HepG2 (cell line): ENCODE measurements around the gene PRKN. TPM values are rescaled to one million over a fixed set of nuclear protein-coding genes. Genes with fewer than 3 reads are reported as not detected.

Source experiments
- ATAC-seq: fragments of 200-7000 bp; cut with Tn5 transposase; 3 replicates; pipeline ENCODE4 v1.9.1; 2020; ENCODE audit warnings: mild to moderate bottlenecking, moderate library complexity
- BruUV-seq: library from RNA; stranded (reverse); fragments of 400-500 nt; replicated peaks from 2 replicates; lab custom pipeline; 2021; lab: Mats Ljungman, UMichigan
- CTCF ChIA-PET: fragments of 300-600 bp; formaldehyde crosslinking; extraction: SDS; loops from one replicate; lab custom pipeline; 2021; ENCODE audit warnings: low total read pairs, inconsistent platforms, low intra/inter-chr PET ratio; lab: Yijun Ruan, JAX
- POLR2A ChIA-PET: fragments of 350-600 bp; sonication (Branson Sonifier 250); formaldehyde crosslinking; loops from one replicate; lab custom pipeline; 2020; ENCODE audit warnings: antibody characterized with exemption, inconsistent platforms; lab: Yijun Ruan, JAX
- DNase-seq: peaks from one replicate; pipeline ENCODE4 v3.0.0-alpha.2; 2015; ENCODE audit warnings: low spot score
- FAIRE-seq: peaks from 3 replicates; lab custom pipeline; 2011; peaks lifted over from hg19 to GRCh38; lab: Jason Lieb, UNC
- H2AFZ ChIP-seq: one replicate; pipeline ENCODE4 v1.6.1; 2011; ENCODE audit warnings: low read length, inconsistent platforms
- H3K27ac ChIP-seq: fragments of 300-600 bp; 3 replicates; pipeline ENCODE4 v1.8.0; 2011; ENCODE audit warnings: mixed run types, mild to moderate bottlenecking, mixed read lengths, low read length, inconsistent platforms; ENCODE audit not compliant: insufficient read depth; ENCODE audit errors: extremely low read length
- H3K27me3 ChIP-seq, 2 experiments: fragments of 200-600 bp in 1 of 2; 2 replicates in 1 of 2; 3 replicates in 1 of 2; pipeline versions ENCODE4 v1.6.0 to v1.8.0; 2011; ENCODE audit warnings: low read length in 2 of 2, mild to moderate bottlenecking in 2 of 2, moderate library complexity in 2 of 2, inconsistent platforms in 1 of 2; ENCODE audit not compliant: insufficient read depth in 2 of 2, control insufficient read depth in 1 of 2
- H3K36me3 ChIP-seq, 2 experiments: fragments of 200-600 bp in 1 of 2; replicated peaks in 1 of 2; 2 replicates in 1 of 2; 3 replicates in 1 of 2; pipeline versions ENCODE4 v1.5.1 to v1.8.0; 2011; ENCODE audit warnings: low read length in 2 of 2, inconsistent platforms in 1 of 2; ENCODE audit not compliant: insufficient read depth in 2 of 2, control insufficient read depth in 1 of 2
- H3K4me1 ChIP-seq: 2 replicates; pipeline ENCODE4 v1.5.1; 2012; ENCODE audit warnings: low read length, inconsistent platforms; ENCODE audit not compliant: insufficient read depth
- H3K4me2 ChIP-seq: 2 replicates; pipeline ENCODE4 v1.6.0; 2011; ENCODE audit warnings: low read depth, low read length, inconsistent platforms
- H3K4me3 ChIP-seq, 3 experiments: fragments of 200-600 bp in 1 of 3; sonication (generic), shearing (Covaris generic) in 1 of 3; replicated peaks in 1 of 3; 2 replicates each; pipeline ENCODE4 v1.5.1; 2011 to 2016; ENCODE audit warnings: low read length in 3 of 3, inconsistent platforms in 2 of 3, low read depth in 2 of 3, mild to moderate bottlenecking in 2 of 3, control low read depth in 1 of 3, mixed read lengths in 1 of 3; ENCODE audit not compliant: insufficient read depth in 1 of 3
- H3K79me2 ChIP-seq: one replicate; pipeline ENCODE4 v1.6.1; 2011; ENCODE audit warnings: low read length, inconsistent platforms; ENCODE audit not compliant: insufficient read depth
- H3K9ac ChIP-seq: 2 replicates; pipeline ENCODE4 v1.6.0; 2011; ENCODE audit warnings: mild to moderate bottlenecking, low read depth, low read length, inconsistent platforms; ENCODE audit not compliant: insufficient read depth
- H3K9me3 ChIP-seq: 2 replicates; pipeline ENCODE4 v1.5.1; 2012; ENCODE audit warnings: mild to moderate bottlenecking, low read length
- H4K20me1 ChIP-seq: 2 replicates; pipeline ENCODE4 v1.6.0; 2011; ENCODE audit warnings: inconsistent platforms, mild to moderate bottlenecking, low read length, moderate library complexity; ENCODE audit not compliant: insufficient read depth
- ATF7 ChIP-seq, 2 experiments: fragments of 450-650 bp in 1 of 2; sonication (generic) in 1 of 2; formaldehyde crosslinking in 1 of 2; IDR thresholded peaks; 2 replicates each; pipeline versions ENCODE4 v1.4.0 to v1.6.1; 2016 to 2020; ENCODE audit warnings: antibody characterized with exemption in 1 of 2, mild to moderate bottlenecking in 1 of 2, missing genetic modification reagents in 1 of 2
- HOXA3 ChIP-seq: sonication (generic); formaldehyde crosslinking; IDR thresholded peaks from 2 replicates; pipeline ENCODE4 v1.5.0; 2020; ENCODE audit warnings: missing genetic modification reagents
- KLF12 ChIP-seq: sonication (generic); formaldehyde crosslinking; IDR thresholded peaks from 2 replicates; pipeline ENCODE4 v1.4.0; 2020; ENCODE audit warnings: missing genetic modification reagents, borderline replicate concordance
- PAWR ChIP-seq: sonication (generic); formaldehyde crosslinking; IDR thresholded peaks from 2 replicates; pipeline ENCODE4 v1.4.0; 2020; ENCODE audit warnings: missing genetic modification reagents, mild to moderate bottlenecking, borderline replicate concordance
- SOX13 ChIP-seq, 3 experiments: fragments of 450-650 bp in 1 of 3; sonication (generic) in 1 of 3; formaldehyde crosslinking in 1 of 3; IDR thresholded peaks in 2 of 3; conservative IDR thresholded peaks in 1 of 3; 2 replicates each; pipeline versions ENCODE4 v1.5.0 to v1.6.1; 2016 to 2020; ENCODE audit warnings: antibody characterized with exemption in 1 of 3, mild to moderate bottlenecking in 1 of 3, missing compliant biosample characterization in 1 of 3, missing genetic modification reagents in 1 of 3, moderate library complexity in 1 of 3
- WIZ ChIP-seq: sonication (generic); formaldehyde crosslinking; IDR thresholded peaks from 2 replicates; pipeline ENCODE4 v1.5.1; 2020; ENCODE audit warnings: mild to moderate bottlenecking, missing genetic modification reagents
- ZNF362 ChIP-seq: sonication (generic); formaldehyde crosslinking; IDR thresholded peaks from 2 replicates; pipeline ENCODE4 v1.4.0; 2020; ENCODE audit warnings: missing genetic modification reagents, mild to moderate bottlenecking, borderline replicate concordance
- ZNF790 ChIP-seq: sonication (generic); formaldehyde crosslinking; IDR thresholded peaks from 2 replicates; pipeline ENCODE4 v1.8.0; 2022; ENCODE audit warnings: missing genetic modification reagents, mild to moderate bottlenecking, borderline replicate concordance
- WGBS: methylation state at CpG from one replicate; pipeline ENCODE4 v1.1.6; 2017; ENCODE audit warnings: low lambda C conversion rate; 5-methylcytosine and 5-hydroxymethylcytosine counted together
- in situ Hi-C: cut with HindIII; loops from 2 replicates; pipeline ENCODE4 v1.10.0; 2017; ENCODE audit warnings: low pct_unique_long_range_greater_than_20kb; ENCODE audit not compliant: extremely low pct_ligation_motif_present
- intact Hi-C: fragments of 100-400 bp; cut with micrococcal nuclease; formaldehyde crosslinking; loops from one replicate; pipeline ENCODE4 v1.10.0; 2022; ENCODE audit not compliant: unreplicated experiment
- polyA plus RNA-seq, 8 experiments: library from polyadenylated mRNA; depleted of rRNA in 3 of 8; stranded (reverse) in 7 of 8; unstranded in 1 of 8; fragments of >200 nt; fragmentation: Illumina TruSeq in 4 of 8; extraction: Trizol in 4 of 8; gene quantifications; 2 replicates each; pipeline versions ENCODE4 v1.2.1 to v1.2.3, GENCODE V29; 2011 to 2016; ENCODE audit warnings: low read depth in 4 of 8, missing spikeins in 1 of 8, mixed read lengths in 1 of 8; ENCODE audit not compliant: insufficient read depth in 1 of 8
- total RNA-seq, 5 experiments: library from RNA; depleted of rRNA; stranded (reverse); fragments of >200 nt; fragmentation: Illumina TruSeq; extraction: Trizol; gene quantifications; 2 replicates each; pipeline ENCODE4 v1.2.3, GENCODE V29; 2016; ENCODE audit warnings: low read depth in 1 of 5

Gene PRKN
- total and polyA plus RNA-seq, 2 of the 13 experiments (the other 11 are each of a cell fraction or from before 2014, with no cell fraction given): 0.31 to 0.44 TPM

- TF ChIP-seq SOX13 (IDR thresholded peaks at IDR 0.05): no peak
- TF ChIP-seq SOX13 (CRISPR knock-in tag; conservative IDR thresholded peaks at IDR 0.05 in 1 of 2, IDR thresholded peaks at IDR 0.05 in 1 of 2): no peak
- TF ChIP-seq HOXA3: no peak
- TF ChIP-seq ZNF790 (CRISPR knock-in tag): no peak
- TF ChIP-seq, all 625 proteins: peak for 0
Observed at GRCh38 chr6:162150295-162150694, 577.3 kb downstream of the PRKN start (continued).

- TF ChIP-seq ATF7 (IDR thresholded peaks at IDR 0.05) (0 out of 2 replicates have a peak, but pooled peaks have one; percentile 16), ATF7 (CRISPR knock-in tag; IDR thresholded peaks at IDR 0.05) (no peak), ZNF362 (no peak), PAWR (CRISPR knock-in tag) (no peak), WIZ (no peak), KLF12 (CRISPR knock-in tag) (no peak)
- no TSS peak for BruUV-seq
Observed at GRCh38 chr6:162149786-162150185, 577.8 kb downstream of the PRKN start.

More at GRCh38 chr6:162149786-162150185, 577.8 kb downstream of the PRKN start:
- POLR2A ChIA-PET: no interaction called here
- H3K4me3 ChIP-seq: no peak overlapping the region
- H3K4me1 ChIP-seq: no peaks in the 10 kb centered on the region
- FAIRE-seq: no peak
- intact Hi-C loops (no loop called here), in situ Hi-C loops (no loop called here)
- no peaks in the 10 kb centered on the region for H3K27me3 ChIP-seq
- H3K9me3 ChIP-seq: peaks cover 11% of the 10 kb centered on the region; the same call in 1 of the 2 replicates
- no peak overlapping the region for H3K4me2 ChIP-seq
- CTCF ChIA-PET: no interaction called here
- H3K27ac ChIP-seq: no peak overlapping the region
- WGBS: 47% methylated on average over 6 of the region's 6 CpGs
- H4K20me1 ChIP-seq: no peaks in the 10 kb centered on the region
- H3K79me2 ChIP-seq: no peaks in the 10 kb centered on the region
- H3K36me3 ChIP-seq: no peaks in the 10 kb centered on the region
- H2AFZ ChIP-seq: no peak overlapping the region
- DNase-seq: no peak
- ATAC-seq: no peak
- H3K9ac ChIP-seq: no peak overlapping the region
